Measurements from ENCODE around the gene CLEC2A.

The CLEC2A gene

GRCh38 chr12:9909724-9910123 is 22.4 kb downstream of the CLEC2A start:
- Histone ChIP-seq H3K36me3 (ENCODE audit: insufficient read depth, low read length) (no peaks in the 10 kb centered on the region), H4K20me1 (ENCODE audit: insufficient read depth, low read length) (no peaks in the 10 kb centered on the region), H3K27me3 (ENCODE audit: insufficient read depth, low read length, poor library complexity) (no peaks in the 10 kb centered on the region), H3K4me2 (ENCODE audit: insufficient read depth, low read length) (no peak overlapping the region), H3K27ac (ENCODE audit: low read length) (no peak overlapping the region), H3K4me1 (ENCODE audit: insufficient read depth, low read length) (0 out of 2 replicates have a peak, but pooled peaks cover 2% of the 10 kb centered on the region), H3K4me3 (ENCODE audit: low read depth in 1 of 2, low read length in 2 of 2) (no peak overlapping the region), H3K9ac (ENCODE audit: low read depth, low read length) (no peak overlapping the region), H3K79me2 (ENCODE audit: insufficient read depth, low read length) (no peaks in the 10 kb centered on the region), H3K9me3 (ENCODE audit: insufficient read depth, low read length, severe bottlenecking) (peaks cover 24% of the 10 kb centered on the region), H2AFZ (ENCODE audit: low read depth, low read length) (no peak overlapping the region)
- no peak for ATAC-seq (ENCODE audit: insufficient read depth, low read depth)
- no peak for TF ChIP-seq EZH2 (IDR thresholded peaks at IDR 0.05; ENCODE audit: borderline replicate concordance, low read depth, low read length, severe bottlenecking)
- no peak for TF ChIP-seq CTCF (IDR thresholded peaks at IDR 0.05; ENCODE audit: borderline replicate concordance, extremely low read depth, low read length, poor library complexity, severe bottlenecking)
- DNase-seq: no peak

GRCh38 chr12:9908350-9908749 is 23.8 kb downstream of the CLEC2A start:
- TF ChIP-seq CTCF (IDR thresholded peaks at IDR 0.05; ENCODE audit: borderline replicate concordance, extremely low read depth, low read length, poor library complexity, severe bottlenecking): no peak
- TF ChIP-seq EZH2 (IDR thresholded peaks at IDR 0.05; ENCODE audit: borderline replicate concordance, low read depth, low read length, severe bottlenecking): no peak
- Histone ChIP-seq H3K9me3 (ENCODE audit: insufficient read depth, low read length, severe bottlenecking) (peaks cover 24% of the 10 kb centered on the region), H3K79me2 (ENCODE audit: insufficient read depth, low read length) (no peaks in the 10 kb centered on the region)

GRCh38 chr12:9907769-9908168 is 24.4 kb downstream of the CLEC2A start:
- H3K4me1 ChIP-seq (ENCODE audit: insufficient read depth, low read length): 0 out of 2 replicates have a peak, but pooled peaks cover 2% of the 10 kb centered on the region
- no peak for ATAC-seq (ENCODE audit: insufficient read depth, low read depth)
- TF ChIP-seq CTCF (IDR thresholded peaks at IDR 0.05; ENCODE audit: borderline replicate concordance, extremely low read depth, low read length, poor library complexity, severe bottlenecking): no peak
- no peak for TF ChIP-seq EZH2 (IDR thresholded peaks at IDR 0.05; ENCODE audit: borderline replicate concordance, low read depth, low read length, severe bottlenecking)
- no peak overlapping the region for H3K27ac ChIP-seq (ENCODE audit: low read length)
- H2AFZ ChIP-seq (ENCODE audit: low read depth, low read length): no peak overlapping the region
- H3K27me3 ChIP-seq (ENCODE audit: insufficient read depth, low read length, poor library complexity): no peaks in the 10 kb centered on the region
- no peaks in the 10 kb centered on the region for H3K36me3 ChIP-seq (ENCODE audit: insufficient read depth, low read length)
- H4K20me1 ChIP-seq (ENCODE audit: insufficient read depth, low read length): no peaks in the 10 kb centered on the region
- no peaks in the 10 kb centered on the region for H3K79me2 ChIP-seq (ENCODE audit: insufficient read depth, low read length)
- peaks cover 26% of the 10 kb centered on the region for H3K9me3 ChIP-seq (ENCODE audit: insufficient read depth, low read length, severe bottlenecking)
- no peak overlapping the region for H3K4me2 ChIP-seq (ENCODE audit: insufficient read depth, low read length)
- H3K4me3 ChIP-seq (ENCODE audit: low read depth in 1 of 2, low read length in 2 of 2): no peak overlapping the region
- no peak for DNase-seq
- H3K9ac ChIP-seq (ENCODE audit: low read depth, low read length): no peak overlapping the region

More at GRCh38 chr12:9908350-9908749, 23.8 kb downstream of the CLEC2A start:
- H4K20me1 ChIP-seq (ENCODE audit: insufficient read depth, low read length): no peaks in the 10 kb centered on the region
- no peak overlapping the region for H3K27ac ChIP-seq (ENCODE audit: low read length)
- no peak overlapping the region for H2AFZ ChIP-seq (ENCODE audit: low read depth, low read length)
- no peak for DNase-seq
- H3K9ac ChIP-seq (ENCODE audit: low read depth, low read length): no peak overlapping the region
- no peaks in the 10 kb centered on the region for H3K27me3 ChIP-seq (ENCODE audit: insufficient read depth, low read length, poor library complexity)
- 0 out of 2 replicates have a peak, but pooled peaks cover 2% of the 10 kb centered on the region for H3K4me1 ChIP-seq (ENCODE audit: insufficient read depth, low read length)
- no peak overlapping the region for H3K4me3 ChIP-seq (ENCODE audit: low read depth in 1 of 2, low read length in 2 of 2)
- H3K36me3 ChIP-seq (ENCODE audit: insufficient read depth, low read length): no peaks in the 10 kb centered on the region
- ATAC-seq (ENCODE audit: insufficient read depth, low read depth): no peak
- H3K4me2 ChIP-seq (ENCODE audit: insufficient read depth, low read length): no peak overlapping the region

- Histone ChIP-seq H3K79me2 (ENCODE audit: insufficient read depth, low read length) (no peaks in the 10 kb centered on the region), H3K27ac (ENCODE audit: low read length) (no peak overlapping the region), H3K9me3 (ENCODE audit: insufficient read depth, low read length, severe bottlenecking) (peaks cover 31% of the 10 kb centered on the region)
Observed at GRCh38 chr12:9906873-9907272, 25.3 kb downstream of the CLEC2A start.

More at GRCh38 chr12:9906873-9907272, 25.3 kb downstream of the CLEC2A start:
- 0 out of 2 replicates have a peak, but pooled peaks cover 2% of the 10 kb centered on the region for H3K4me1 ChIP-seq (ENCODE audit: insufficient read depth, low read length)
- no peak overlapping the region for H3K4me3 ChIP-seq (ENCODE audit: low read depth in 1 of 2, low read length in 2 of 2)
- no peaks in the 10 kb centered on the region for H3K36me3 ChIP-seq (ENCODE audit: insufficient read depth, low read length)
- H3K4me2 ChIP-seq (ENCODE audit: insufficient read depth, low read length): no peak overlapping the region
- H3K27me3 ChIP-seq (ENCODE audit: insufficient read depth, low read length, poor library complexity): no peaks in the 10 kb centered on the region
- H2AFZ ChIP-seq (ENCODE audit: low read depth, low read length): no peak overlapping the region
- H3K9ac ChIP-seq (ENCODE audit: low read depth, low read length): no peak overlapping the region
- no peak for DNase-seq
- TF ChIP-seq CTCF (IDR thresholded peaks at IDR 0.05; ENCODE audit: borderline replicate concordance, extremely low read depth, low read length, poor library complexity, severe bottlenecking) (no peak), EZH2 (IDR thresholded peaks at IDR 0.05; ENCODE audit: borderline replicate concordance, low read depth, low read length, severe bottlenecking) (no peak)
- ATAC-seq (ENCODE audit: insufficient read depth, low read depth): peak; percentile 82
- no peaks in the 10 kb centered on the region for H4K20me1 ChIP-seq (ENCODE audit: insufficient read depth, low read length)

Measured in DND-41 (cell line).